Cerebellar nuclear complex (tissue), 1 donor: ENCODE results near the gene KLK12.
"Not testable (repeated sequence)": the region's sequence is repeated elsewhere in the genome, so short reads cannot be mapped to it uniquely, and the experiment has no call there.

Source experiments
- DNase-seq, 2 experiments: peaks; one replicate each; lab custom pipeline; 2025; lab: John Stamatoyannopoulos, UW

The KLK12 gene

GRCh38 chr19:51015691-51016267, 19.0 kb downstream of the KLK12 start:
- no peak for DNase-seq

- DNase-seq: no peak
These were observed 20.6 kb downstream of the KLK12 start for GRCh38 chr19:51014242-51014641.

GRCh38 chr19:51012661-51013190, 22.1 kb downstream of the KLK12 start:
- DNase-seq: no peak

- DNase-seq: no peak
These were observed 24.6 kb downstream of the KLK12 start for GRCh38 chr19:51010066-51010795.

GRCh38 chr19:51009061-51009891, 25.5 kb downstream of the KLK12 start:
- no peak for DNase-seq

- DNase-seq: no peak
These were observed 27.3 kb downstream of the KLK12 start for GRCh38 chr19:51007488-51007887.

- DNase-seq: no peak
These were observed 28.4 kb downstream of the KLK12 start for GRCh38 chr19:51006406-51006805.

- DNase-seq: no peak
These were observed 29.6 kb downstream of the KLK12 start for GRCh38 chr19:51005248-51005647.

GRCh38 chr19:51003316-51003715, 31.5 kb downstream of the KLK12 start:
- DNase-seq: no peak

- DNase-seq: no peak
These were observed 32.1 kb downstream of the KLK12 start for GRCh38 chr19:51002542-51003311.

- no peak for DNase-seq
These were observed 32.7 kb downstream of the KLK12 start for GRCh38 chr19:51002089-51002532.

GRCh38 chr19:51001515-51001914, 33.3 kb downstream of the KLK12 start, which contains the start of gene KLK8:
TSS of gene KLK8 (minus strand) at chr19:51001604. CDS start at chr19:51001167, 437 bp downstream.
- DNase-seq: no peak

- DNase-seq: no peak
These were observed 33.8 kb downstream of the KLK12 start for GRCh38 chr19:51000981-51001380.

GRCh38 chr19:51000426-51000825, 34.4 kb downstream of the KLK12 start:
- no peak for DNase-seq

GRCh38 chr19:50998686-50999085, 36.1 kb downstream of the KLK12 start:
- DNase-seq: no peak

- DNase-seq: no peak
These were observed 36.7 kb downstream of the KLK12 start for GRCh38 chr19:50998061-50998460.

- DNase-seq: no peak
These were observed 40.7 kb downstream of the KLK12 start for GRCh38 chr19:50994129-50994528.

- no peak for DNase-seq
These were observed 42.2 kb downstream of the KLK12 start for GRCh38 chr19:50992666-50993035.

GRCh38 chr19:50984416-50984815, 50.4 kb downstream of the KLK12 start:
- not testable (repeated sequence) for DNase-seq

- no peak for DNase-seq
These were observed 51.0 kb downstream of the KLK12 start, which contains the start of gene KLK7 for GRCh38 chr19:50983625-50984292. TSS of gene KLK7 (minus strand) at chr19:50983917. CDS start at chr19:50982399, 1,518 bp downstream.

GRCh38 chr19:50982186-50982585, 52.6 kb downstream of the KLK12 start:
- DNase-seq: no peak
